T-helper 1 cell treated with Interleukin-12 subunit alpha and Interleukin-12 subunit beta and Interleukin-4 antibody, amounts not matched to agents 30 μg/mL and 1 μg/mL, for 36 hours (primary cell): ENCODE measurements around the gene TDRD7.
A peak's percentile ranks its signal among the peaks of the same experiment; 100 is the strongest.
"Not testable (repeated sequence)": the region's sequence is repeated elsewhere in the genome, so short reads cannot be mapped to it uniquely, and the experiment has no call there.

Source experiments
- H3K27ac Mint-ChIP-seq: one replicate; pipeline ENCODE4 v1.8.0; 2021; ENCODE audit warnings: mild to moderate bottlenecking, mixed read lengths
- H3K27me3 Mint-ChIP-seq: one replicate; pipeline ENCODE4 v1.8.0; 2021; ENCODE audit warnings: low read depth, mixed read lengths
- H3K36me3 Mint-ChIP-seq: one replicate; pipeline ENCODE4 v1.8.0; 2021; ENCODE audit warnings: low read depth, mixed read lengths
- H3K4me1 Mint-ChIP-seq: one replicate; pipeline ENCODE4 v1.8.0; 2021; ENCODE audit warnings: low read depth, mixed read lengths
- H3K4me3 Mint-ChIP-seq: one replicate; pipeline ENCODE4 v1.8.0; 2021; ENCODE audit warnings: mild to moderate bottlenecking, moderate library complexity, mixed read lengths
- H3K9me3 Mint-ChIP-seq: one replicate; pipeline ENCODE4 v1.8.0; 2021; ENCODE audit warnings: mixed read lengths

The TDRD7 gene

DNA sequence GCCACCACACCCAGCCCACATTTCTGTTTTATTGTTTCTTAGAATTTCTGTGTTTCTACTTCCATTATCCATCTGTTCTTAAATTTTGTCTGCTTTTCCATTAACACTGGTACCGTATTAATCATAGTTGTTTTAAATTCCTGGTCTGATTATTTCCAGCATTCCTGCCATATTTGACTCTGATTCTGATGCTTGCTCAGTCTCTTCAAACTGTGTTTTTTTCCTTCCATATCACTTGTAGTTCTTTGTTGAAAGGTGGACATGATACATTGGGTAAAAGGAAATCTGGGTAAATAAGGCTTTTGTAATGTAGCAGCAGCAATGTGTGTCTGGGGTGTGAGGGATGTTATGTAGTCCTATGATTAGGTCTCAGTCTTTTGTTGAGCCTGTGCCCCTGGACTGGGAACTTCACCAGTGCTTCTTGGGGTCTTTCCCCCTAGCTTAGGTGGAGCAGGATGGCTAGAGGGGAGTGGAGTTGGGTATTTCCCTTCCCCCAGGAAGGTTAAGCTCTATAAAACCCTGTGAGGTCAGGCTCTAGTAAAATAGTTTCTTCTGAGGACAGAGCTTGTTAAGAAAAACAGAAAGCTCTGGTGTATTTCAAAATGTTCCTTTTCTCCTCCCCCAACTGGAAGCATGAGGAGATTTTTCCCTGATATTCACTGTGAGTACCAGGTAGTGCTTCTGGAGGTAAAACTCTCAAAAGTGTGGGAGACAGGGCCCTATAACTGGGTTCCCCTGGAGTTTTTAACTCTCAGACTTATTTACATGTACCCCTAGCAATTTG lies 79.5 kb downstream of the TDRD7 start:
- H3K27ac Mint-ChIP-seq: no peak overlapping the region
- H3K36me3 Mint-ChIP-seq: peaks cover 46% of the 10 kb centered on the region
- H3K27me3 Mint-ChIP-seq: no peaks in the 10 kb centered on the region

DNA sequence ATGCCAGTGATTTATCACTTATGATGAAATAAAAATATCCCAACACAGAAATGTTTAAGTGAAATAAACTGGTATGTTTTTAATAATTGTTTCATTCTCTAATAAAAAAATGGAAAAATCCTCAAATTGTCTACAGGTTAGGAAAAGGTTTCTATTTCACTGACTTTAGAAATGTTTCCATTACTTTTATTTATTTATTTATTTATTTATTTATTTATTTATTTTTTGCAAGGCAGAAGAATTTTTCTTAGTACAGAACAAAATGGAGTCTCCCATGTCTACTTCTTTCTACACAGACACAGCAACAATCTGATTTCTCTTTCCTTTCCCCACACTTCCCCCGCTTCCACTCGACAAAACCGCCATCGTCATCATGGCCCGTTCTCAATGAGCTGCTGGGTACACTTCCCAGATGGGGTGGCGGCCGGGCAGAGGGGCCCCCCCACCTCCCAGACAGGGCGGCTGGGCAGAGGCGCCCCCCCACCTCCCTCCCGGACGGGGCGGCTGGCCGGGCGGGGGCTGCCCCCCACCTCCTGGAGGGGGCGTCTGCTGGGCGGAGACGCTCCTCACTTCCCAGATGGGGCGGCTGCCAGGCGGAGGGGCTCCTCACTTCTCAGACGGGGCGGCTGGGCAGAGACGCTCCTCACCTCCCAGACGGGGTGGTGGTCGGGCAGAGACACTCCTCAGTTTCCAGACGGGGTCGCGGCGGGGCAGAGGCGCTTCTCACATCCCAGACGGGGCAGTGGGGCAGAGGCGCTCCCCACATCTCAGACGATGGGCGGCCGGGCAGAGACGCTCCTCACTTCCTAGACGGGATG lies 85.9 kb downstream of the TDRD7 start:
- Mint-ChIP-seq H3K27me3 (peaks cover 32% of the 10 kb centered on the region), H3K4me1 (peaks cover 11% of the 10 kb centered on the region), H3K36me3 (peaks cover 15% of the 10 kb centered on the region)
- H3K9me3 Mint-ChIP-seq, H3K4me3 Mint-ChIP-seq, H3K27ac Mint-ChIP-seq: not testable (repeated sequence)

More for the DNA sequence above, 79.5 kb downstream of the TDRD7 start:
- Mint-ChIP-seq H3K4me3 (no peak overlapping the region), H3K4me1 (peaks cover 7% of the 10 kb centered on the region), H3K9me3 (peaks cover 16% of the 10 kb centered on the region)

DNA sequence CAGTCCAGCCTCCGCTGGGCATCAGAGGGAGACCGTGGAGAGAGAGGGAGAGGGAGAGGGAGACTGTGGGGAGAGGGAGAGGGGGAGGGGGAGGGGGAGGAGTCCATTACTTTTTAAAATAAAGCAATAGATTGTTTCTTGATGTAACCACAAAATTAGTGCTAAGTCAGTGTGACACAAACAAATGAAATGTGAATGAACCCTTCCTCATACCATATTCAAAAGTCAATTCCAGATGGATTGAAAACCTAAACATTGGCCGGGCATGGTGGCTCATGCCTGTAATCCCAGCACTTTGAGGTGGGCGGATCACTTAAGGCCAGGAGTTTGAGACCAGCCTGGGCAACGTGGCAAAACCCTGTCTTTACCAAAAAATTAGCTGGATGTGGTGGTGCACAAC lies 87.0 kb downstream of the TDRD7 start:
- H3K9me3 Mint-ChIP-seq, H3K4me3 Mint-ChIP-seq, H3K27ac Mint-ChIP-seq: not testable (repeated sequence)
- Mint-ChIP-seq H3K4me1 (peaks cover 17% of the 10 kb centered on the region), H3K27me3 (peaks cover 43% of the 10 kb centered on the region), H3K36me3 (peaks cover 15% of the 10 kb centered on the region)

DNA sequence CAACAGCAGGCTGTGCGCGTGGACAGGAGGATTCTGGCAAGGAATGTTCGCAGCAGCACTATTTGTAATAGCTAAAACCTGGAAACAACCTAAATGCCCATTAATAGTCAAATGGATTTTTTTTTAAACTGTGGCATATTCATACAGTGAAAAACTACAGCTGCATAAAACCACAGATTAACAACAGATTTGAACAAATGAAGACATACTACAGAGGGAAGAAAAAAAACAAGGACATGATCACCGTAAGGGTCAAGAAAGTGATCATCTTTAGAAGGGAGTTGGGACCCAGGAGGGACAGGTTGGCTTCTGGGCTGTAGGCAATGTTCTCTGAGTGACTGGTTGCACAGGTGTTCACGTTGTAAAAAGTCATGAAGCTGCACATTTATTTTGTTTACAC lies 88.4 kb downstream of the TDRD7 start:
- peaks cover 17% of the 10 kb centered on the region for H3K4me1 Mint-ChIP-seq
- H3K27me3 Mint-ChIP-seq: peaks cover 56% of the 10 kb centered on the region
- H3K36me3 Mint-ChIP-seq: peaks cover 15% of the 10 kb centered on the region
- no peaks in the 10 kb centered on the region for H3K9me3 Mint-ChIP-seq
- peak overlapping the region; percentile 58 for H3K4me3 Mint-ChIP-seq
- no peak overlapping the region for H3K27ac Mint-ChIP-seq

DNA sequence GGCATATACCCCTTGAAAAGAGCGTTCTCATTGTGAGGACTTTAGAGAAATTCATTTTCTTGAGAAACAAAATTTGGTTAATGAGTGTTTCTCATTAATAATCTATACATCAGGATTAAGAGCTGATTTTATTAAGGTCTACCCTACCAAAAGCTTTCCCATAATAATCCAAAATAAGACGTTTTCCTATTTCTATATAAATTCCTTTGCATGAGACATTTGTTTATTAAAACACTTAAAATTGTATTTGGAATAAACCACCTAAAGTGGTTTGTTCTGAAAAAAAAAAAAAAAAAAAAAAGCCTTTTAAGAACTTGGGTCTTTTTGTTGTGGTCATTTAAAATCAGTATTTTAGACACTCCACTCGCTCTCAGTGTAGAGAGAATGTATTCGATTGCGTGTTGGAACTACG lies 88.9 kb downstream of the TDRD7 start:
- H3K27ac Mint-ChIP-seq: no peak overlapping the region

DNA sequence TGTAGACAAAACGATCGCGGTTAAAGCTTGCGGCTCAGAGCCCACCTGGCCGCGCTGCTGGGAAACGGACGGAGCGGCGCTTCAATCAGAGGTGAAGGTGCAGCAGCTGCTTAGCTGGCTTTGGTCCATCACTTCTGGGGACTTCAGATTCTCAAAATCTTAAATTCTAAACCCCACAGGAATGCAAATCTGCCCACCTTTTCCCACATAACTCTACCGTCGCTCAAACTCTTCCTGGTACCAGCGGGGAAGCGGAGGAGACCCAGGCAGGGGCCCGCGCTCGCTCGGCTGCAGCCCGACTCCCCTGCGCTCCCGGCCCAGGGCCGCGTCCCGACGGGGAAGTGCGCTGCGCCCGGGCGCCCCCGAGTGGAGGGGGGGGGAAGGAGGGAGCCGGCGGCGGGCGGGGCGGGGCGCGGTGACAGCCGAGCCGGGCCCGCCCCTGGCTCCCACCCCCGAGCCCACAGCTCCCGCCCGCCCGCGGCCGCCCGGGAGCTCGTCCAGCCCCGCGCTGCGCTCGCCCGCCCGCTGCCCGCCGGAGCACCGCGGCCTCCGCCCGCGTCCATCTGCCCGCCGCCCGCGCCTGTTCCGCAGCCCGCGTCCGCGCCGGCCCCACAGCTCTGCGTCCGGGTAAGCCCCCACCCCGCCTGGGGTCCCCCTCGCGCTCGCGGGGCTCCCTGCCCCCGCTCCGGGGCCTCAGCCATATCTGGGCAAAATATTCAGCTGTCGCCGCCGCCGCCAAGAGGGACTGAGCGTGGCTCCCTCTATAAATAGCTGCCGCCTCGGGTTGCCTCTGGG lies 89.5 kb downstream of the TDRD7 start, which contains the start of gene TMOD1:
TMOD1 (plus strand) TSS at position 490 of the 795 bp plus-strand sequence. CDS start 22,523 bp downstream, outside the sequence.
- Mint-ChIP-seq H3K27ac (no peak within 1 kb of the TSS), H3K4me3 (peak within 1 kb of the TSS; percentile 67), H3K4me1 (peaks cover 17% of the 10 kb centered on the region), H3K27me3 (peaks cover 56% of the 10 kb centered on the region), H3K36me3 (peaks cover 9% of the 10 kb centered on the region), H3K9me3 (no peaks in the 10 kb centered on the region)

More for the DNA sequence above, 88.9 kb downstream of the TDRD7 start:
- Mint-ChIP-seq H3K36me3 (peaks cover 11% of the 10 kb centered on the region), H3K9me3 (no peaks in the 10 kb centered on the region), H3K4me1 (peaks cover 17% of the 10 kb centered on the region), H3K4me3 (peak overlapping the region; percentile 67), H3K27me3 (peaks cover 56% of the 10 kb centered on the region)

DNA sequence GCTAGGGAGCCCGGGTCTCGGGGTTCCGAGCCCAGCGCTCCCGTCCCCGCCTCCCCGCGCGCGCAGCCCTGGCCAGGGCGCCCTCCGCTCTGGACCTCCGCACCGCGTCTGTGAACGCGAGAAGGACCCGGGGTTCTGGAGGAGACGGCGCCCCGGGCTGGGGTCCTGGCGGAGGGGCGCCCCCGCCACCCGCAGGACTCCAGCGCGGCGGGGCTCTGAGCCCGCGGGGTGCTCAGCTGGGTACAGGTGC lies 90.0 kb downstream of the TDRD7 start:
- no peaks in the 10 kb centered on the region for H3K9me3 Mint-ChIP-seq
- peaks cover 3% of the 10 kb centered on the region for H3K36me3 Mint-ChIP-seq
- H3K4me1 Mint-ChIP-seq: peaks cover 17% of the 10 kb centered on the region
- H3K4me3 Mint-ChIP-seq: no peak overlapping the region
- H3K27ac Mint-ChIP-seq: no peak overlapping the region
- peaks cover 53% of the 10 kb centered on the region for H3K27me3 Mint-ChIP-seq

DNA sequence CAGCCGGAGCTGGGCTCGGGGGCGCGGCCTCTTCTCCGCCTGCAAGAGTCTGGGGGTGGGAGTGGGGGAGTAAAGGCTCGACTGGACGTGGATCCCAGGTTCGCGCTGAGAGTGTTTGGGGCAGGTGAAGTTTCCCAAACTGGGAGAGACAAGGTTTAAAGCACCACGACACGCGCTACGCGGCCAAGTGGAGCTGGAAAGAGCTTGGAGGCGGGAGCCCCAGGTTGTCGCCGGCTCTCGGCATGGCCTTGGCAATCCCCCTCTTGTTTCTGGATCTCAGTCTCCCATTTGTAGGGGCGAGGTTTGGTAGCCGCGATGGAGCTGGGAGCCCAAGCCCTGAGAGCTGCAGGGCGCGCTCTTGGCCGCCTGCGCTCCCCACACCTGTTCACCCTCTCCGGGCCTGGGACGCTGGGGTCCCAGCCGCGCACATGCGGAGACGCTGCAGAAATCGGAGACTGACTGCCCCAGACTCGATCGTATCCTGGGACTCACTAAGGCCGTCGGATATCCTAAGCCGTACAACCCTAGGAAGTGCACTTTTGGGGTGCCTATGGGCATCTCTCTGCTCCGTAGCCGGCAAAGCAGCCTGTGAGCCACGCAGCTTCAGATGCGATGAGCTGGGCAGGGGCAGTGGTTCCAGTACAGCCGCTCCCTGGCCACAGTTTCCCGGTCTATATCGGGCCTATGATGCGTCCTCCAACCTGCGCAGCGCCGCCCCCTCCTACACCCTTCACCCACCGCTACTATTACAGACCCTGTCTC lies 90.5 kb downstream of the TDRD7 start:
- H3K4me1 Mint-ChIP-seq: peaks cover 17% of the 10 kb centered on the region
- no peaks in the 10 kb centered on the region for H3K36me3 Mint-ChIP-seq
- H3K27me3 Mint-ChIP-seq: peaks cover 50% of the 10 kb centered on the region
- H3K27ac Mint-ChIP-seq: no peak overlapping the region
- peak overlapping the region; percentile 64 for H3K4me3 Mint-ChIP-seq
- no peaks in the 10 kb centered on the region for H3K9me3 Mint-ChIP-seq

DNA sequence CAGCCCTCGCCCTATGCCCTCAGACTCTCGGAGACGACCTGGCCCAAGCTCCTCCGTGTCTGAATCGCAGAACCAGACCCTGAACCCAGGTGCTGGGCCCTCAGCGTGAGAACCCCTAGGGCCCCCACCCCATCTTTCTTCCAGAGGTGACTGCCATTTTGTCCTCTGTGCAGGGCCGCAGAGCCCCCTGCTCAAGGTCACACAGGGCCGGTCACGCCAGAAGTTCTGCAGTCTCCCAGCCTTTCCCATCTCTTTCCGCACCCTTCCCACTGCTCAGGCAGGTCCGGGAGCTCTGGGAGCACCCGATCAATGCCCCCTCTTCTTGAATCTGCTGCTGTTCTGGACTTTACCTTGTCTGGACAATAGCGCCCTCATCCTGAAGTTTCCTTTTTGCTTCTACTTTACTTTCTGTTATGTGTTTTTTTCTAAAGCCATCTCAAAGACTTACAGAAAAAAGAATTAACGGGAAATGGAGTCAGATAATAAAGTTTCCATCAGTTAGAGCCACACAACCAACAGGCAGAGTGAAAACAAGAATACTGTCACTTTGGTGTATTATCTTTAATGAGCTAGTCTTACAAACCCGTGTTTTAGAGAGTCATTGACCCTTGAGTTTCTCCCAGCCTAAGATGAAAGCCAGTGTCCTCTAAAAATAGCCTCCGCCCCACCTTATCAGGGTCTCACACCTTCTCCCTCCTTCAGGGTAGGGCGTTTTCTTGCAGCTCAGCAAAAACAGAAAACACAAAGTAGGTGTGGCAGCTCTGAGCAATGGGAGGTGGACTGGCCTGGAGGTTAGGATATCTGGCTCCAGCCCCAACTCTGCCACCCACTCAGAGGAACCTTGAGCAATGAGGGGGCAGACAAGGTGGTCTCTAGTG lies 91.3 kb downstream of the TDRD7 start:
- no peaks in the 10 kb centered on the region for H3K9me3 Mint-ChIP-seq
- peak overlapping the region; percentile 10 for H3K27ac Mint-ChIP-seq
- no peaks in the 10 kb centered on the region for H3K36me3 Mint-ChIP-seq
- peak overlapping the region; percentile 64 for H3K4me3 Mint-ChIP-seq
- peaks cover 17% of the 10 kb centered on the region for H3K4me1 Mint-ChIP-seq
- H3K27me3 Mint-ChIP-seq: peaks cover 50% of the 10 kb centered on the region

DNA sequence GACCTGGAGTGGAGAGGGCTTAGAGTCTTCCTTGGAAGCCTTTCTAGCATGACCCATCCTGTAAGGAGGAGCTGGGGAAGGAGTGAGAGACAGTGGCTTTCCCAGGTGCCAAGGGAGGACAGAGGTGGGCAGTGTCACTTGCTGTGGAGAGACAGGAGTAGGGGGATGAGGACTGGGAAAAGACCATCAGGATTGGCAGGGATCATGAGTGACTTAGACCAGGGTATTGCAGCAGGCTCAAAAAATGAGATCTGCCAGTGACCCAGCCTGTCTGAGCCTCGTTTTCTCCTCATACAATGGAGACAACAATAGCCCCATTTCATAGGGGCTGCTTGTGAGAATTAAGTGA lies 91.9 kb downstream of the TDRD7 start:
- peaks cover 17% of the 10 kb centered on the region for H3K4me1 Mint-ChIP-seq
- no peak overlapping the region for H3K4me3 Mint-ChIP-seq
- no peaks in the 10 kb centered on the region for H3K36me3 Mint-ChIP-seq
- H3K9me3 Mint-ChIP-seq: no peaks in the 10 kb centered on the region
- H3K27ac Mint-ChIP-seq: no peak overlapping the region
- H3K27me3 Mint-ChIP-seq: peaks cover 50% of the 10 kb centered on the region

DNA sequence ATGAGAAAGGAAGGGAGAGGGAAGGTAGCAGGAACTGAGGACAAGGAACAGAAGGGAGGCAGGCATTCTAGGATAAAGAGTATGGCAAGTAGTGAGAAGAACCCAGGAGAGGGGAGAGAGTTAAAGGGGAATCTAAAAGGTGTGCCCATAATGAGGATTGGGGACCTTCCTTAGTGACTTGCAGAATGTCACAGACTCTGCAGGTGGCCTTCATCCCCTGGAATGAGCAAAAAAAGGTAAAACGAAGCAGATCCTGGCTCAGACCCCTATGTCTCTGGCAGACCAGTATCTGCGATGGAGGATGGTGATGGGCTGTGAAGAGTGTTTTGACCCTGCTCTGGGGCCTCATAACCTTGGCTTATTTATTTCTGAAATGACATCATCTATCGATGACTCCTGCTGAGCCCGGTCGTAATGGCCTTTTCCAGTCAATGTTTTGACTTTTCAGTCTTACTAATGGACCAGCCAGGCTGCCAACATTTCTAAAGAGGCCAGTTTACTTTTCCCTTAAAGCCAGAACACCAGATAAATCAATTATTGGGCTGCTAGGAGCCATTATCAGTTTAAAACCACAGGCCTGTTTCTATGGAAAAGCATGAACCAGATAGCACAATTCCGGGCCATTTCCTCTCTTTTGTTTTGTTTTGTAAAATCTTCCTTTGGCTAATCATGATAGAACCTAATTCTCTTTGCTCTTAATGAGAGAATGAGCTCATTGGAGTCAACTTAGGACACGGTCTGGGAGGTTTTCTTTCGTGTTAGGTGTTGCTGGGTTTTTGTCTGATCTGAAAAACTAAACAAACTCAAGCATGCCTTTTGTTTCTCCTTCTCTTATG lies 92.7 kb downstream of the TDRD7 start:
- Mint-ChIP-seq H3K9me3 (no peaks in the 10 kb centered on the region), H3K4me3 (no peak overlapping the region), H3K36me3 (no peaks in the 10 kb centered on the region), H3K27me3 (peaks cover 43% of the 10 kb centered on the region), H3K4me1 (peaks cover 17% of the 10 kb centered on the region), H3K27ac (no peak overlapping the region)

DNA sequence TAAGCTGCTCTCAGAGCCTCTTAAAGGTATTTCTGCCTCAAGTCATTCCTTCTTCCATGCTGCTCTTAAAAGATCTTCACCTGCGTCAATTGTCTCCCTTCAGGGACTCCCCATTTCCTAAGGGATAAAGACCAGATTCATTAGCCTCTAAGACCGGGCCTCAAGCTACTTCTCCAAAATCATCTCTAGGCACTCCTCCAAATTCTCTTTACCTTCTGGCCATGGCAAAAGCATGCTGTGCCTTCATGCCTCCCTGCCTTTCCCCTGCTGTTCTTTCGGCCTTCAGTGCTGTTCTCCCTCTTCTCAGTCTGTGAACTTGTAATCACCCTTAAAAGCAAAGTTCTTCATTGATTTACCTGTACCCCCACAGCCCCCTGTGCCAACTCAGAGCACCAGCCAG lies 93.9 kb downstream of the TDRD7 start:
- peaks cover 30% of the 10 kb centered on the region for H3K27me3 Mint-ChIP-seq
- H3K9me3 Mint-ChIP-seq: no peaks in the 10 kb centered on the region
- H3K4me1 Mint-ChIP-seq: peaks cover 18% of the 10 kb centered on the region
- no peak overlapping the region for H3K27ac Mint-ChIP-seq
- H3K4me3 Mint-ChIP-seq: no peak overlapping the region
- no peaks in the 10 kb centered on the region for H3K36me3 Mint-ChIP-seq

DNA sequence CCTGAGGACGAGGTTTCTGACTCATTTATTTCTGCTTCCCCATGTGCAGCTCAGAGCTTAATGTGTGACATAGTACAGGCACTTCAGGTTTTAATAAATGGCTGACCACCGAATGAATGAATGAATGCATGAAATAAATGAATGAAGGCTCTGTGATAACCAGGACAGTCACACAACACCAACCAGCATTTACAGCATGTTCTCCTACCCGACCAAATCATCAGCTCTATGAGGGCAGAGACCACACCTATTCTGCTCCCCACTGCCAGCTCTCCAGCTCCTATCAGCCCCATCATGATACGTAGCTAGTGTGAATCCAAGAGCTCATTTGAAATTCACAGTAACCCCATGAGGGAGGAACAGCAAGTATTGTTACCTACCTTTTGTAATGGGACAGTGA lies 94.4 kb downstream of the TDRD7 start:
- H3K4me1 Mint-ChIP-seq: peaks cover 19% of the 10 kb centered on the region
- H3K9me3 Mint-ChIP-seq: no peaks in the 10 kb centered on the region
- no peaks in the 10 kb centered on the region for H3K36me3 Mint-ChIP-seq
- no peak overlapping the region for H3K27ac Mint-ChIP-seq
- H3K4me3 Mint-ChIP-seq: no peak overlapping the region
- peaks cover 26% of the 10 kb centered on the region for H3K27me3 Mint-ChIP-seq
